GM21825 (cell line): Measurements from ENCODE around the gene MT1B.

ENCODE experiments used
- ATAC-seq: cut with Tn5 transposase; IDR thresholded peaks from one replicate; pipeline ENCODE4 v1.9.1; 2021; ENCODE audit warnings: mild to moderate bottlenecking, moderate library complexity; ENCODE audit not compliant: unreplicated experiment

The MT1B gene

DNA sequence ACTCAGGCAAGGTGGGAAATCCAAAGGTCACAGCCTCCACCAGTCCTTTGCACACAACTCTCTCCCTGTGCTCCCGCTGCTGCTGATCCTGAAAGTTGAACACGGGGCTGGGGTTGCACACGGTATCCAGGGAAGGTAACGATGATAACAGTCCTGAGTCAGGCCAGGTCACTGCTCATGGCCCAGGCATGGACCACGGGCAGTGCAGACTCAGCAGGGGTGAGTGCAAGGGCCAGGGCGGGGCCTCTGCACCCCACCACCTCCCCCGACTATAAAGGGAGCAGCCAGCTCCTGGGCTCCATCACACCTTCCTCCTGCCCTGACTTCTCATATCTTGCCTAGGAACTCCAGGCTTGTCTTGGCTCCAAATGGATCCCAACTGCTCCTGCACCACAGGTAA lies at the start of gene MT1B:
Gene MT1B (plus strand): TSS at position 301 of the 400 bp plus-strand sequence. CDS start 68 bp downstream, at position 369.
- no peak for ATAC-seq

DNA sequence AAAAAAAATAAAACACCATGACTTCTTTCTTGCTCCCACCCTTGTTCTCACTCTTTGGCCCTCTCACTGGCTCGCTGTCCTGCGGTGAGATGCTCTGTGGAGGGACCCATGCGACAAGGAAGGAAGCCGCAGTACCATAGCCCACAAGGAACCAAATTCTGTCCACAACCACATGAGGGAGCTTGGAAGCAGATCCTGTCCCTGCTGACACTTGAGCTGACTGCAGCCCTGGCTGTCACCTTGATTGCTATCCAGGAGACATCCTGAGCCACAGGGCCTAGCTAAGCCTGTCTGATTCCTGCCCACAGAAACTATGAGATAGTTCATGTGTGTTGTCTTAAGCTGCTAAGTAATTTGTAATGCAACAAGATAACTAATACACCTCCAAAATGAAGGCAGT lies 48.1 kb upstream of the MT1B start:
- no peak for ATAC-seq

DNA sequence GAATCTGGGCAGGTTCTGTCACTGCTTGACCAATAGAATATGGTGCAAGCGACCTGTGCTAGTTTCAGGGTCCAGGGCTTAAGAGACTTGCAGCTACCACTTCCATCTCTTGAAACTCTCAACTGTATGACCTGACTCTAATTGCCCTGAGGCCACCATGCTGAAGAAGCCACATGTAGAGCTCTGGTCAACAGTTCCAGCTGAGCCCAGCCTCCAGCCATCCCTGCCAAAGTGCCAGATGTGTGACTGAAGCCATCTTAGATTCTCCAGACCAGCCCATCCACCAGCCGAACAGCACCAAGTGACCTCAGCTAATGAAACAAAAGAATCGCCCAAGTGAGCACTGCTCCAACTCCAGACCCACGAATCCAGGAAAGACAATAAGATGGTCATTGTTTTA lies 46.7 kb upstream of the MT1B start:
- no peak for ATAC-seq

DNA sequence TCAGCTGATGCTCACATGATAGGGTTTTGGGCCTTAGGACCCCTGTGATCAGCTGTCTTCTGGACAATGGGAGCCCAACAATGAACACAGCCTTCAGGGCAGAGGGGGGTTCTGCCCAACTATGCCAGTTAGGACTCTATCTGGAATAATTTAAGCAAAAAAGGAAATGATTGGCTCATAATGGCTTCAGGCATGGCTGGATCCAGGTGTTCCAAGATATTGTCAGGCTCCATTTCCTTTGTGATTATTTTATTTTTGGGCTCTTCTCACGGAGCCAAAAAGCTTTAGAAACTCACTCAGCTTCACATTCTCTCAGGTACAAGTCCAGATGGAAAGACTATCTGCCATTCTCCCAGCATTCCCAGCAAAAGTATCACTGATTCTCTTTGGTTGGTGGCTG lies 46.2 kb upstream of the MT1B start:
- no peak for ATAC-seq

DNA sequence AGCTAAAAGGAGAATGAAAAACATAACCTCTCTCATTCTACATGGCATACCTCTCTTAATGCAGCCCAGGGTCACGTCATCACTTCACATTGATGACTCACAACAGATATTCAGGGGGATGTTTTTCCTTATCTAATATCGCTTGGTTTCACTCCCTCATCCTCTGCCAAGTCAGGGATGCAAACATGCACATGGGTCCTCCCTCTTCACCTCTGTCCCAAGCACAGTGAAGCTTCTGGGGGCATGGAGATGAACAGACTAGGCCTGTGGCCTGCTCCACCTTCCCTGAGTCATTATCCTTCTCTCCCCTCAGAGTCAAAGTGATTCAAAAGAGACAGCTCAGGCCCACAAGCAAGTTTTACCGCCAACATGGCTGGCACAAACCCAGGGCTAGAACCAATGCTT lies 45.6 kb upstream of the MT1B start:
- ATAC-seq = no peak

DNA sequence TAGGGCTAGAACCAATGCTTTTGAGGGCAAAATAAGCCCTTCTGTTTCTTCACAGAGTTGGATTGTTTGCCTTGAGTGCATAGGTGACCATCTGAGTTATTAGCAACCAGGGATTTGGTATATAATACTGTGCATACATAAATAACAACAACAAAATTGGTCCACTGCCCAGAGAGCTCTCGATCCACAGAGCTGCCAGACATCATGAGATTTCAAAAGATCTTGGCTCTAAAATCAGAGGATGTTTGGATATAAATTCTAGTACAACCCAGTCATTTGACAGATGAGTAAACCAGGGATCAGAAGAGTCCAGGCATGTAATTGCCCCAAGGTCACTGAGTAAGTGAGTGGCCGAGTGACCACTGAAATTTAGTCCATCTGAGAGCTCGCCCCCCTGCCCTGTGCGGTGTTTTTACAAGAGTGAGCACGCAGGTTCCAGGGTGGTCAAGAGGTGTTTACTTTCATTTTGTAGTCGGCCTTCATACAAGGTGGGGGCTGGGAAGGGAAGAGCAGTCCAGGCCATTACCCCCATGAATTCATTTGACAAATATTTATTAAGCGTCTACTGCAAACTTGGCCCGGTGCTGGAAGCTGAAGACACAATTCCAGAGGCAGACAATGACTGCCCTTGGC lies 45.1 kb upstream of the MT1B start:
- ATAC-seq = no peak

DNA sequence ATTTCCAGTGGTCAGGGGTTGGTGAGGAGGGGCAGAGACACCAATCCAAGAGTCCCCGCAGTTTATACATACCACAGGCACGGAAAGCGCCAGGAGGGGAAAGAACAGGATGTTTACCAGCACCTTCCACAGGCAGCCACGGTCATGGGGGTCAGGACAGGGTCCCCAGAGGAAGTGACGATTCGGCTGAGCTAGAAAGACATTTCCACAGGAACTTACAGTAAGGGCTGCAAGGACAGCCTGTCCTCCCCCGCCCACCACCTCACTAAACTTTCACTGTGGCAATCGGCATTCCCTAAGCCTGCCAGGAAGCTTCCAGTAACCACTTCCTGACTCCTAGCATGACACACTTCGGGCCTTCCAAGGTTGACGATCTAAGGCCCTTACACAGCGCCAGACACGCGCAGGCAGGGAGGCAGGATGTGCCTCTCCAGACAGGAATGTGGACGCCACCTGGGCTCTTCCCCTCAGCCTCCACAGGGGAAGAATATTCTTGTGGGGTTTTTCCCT lies 44.5 kb upstream of the MT1B start:
- no peak for ATAC-seq

DNA sequence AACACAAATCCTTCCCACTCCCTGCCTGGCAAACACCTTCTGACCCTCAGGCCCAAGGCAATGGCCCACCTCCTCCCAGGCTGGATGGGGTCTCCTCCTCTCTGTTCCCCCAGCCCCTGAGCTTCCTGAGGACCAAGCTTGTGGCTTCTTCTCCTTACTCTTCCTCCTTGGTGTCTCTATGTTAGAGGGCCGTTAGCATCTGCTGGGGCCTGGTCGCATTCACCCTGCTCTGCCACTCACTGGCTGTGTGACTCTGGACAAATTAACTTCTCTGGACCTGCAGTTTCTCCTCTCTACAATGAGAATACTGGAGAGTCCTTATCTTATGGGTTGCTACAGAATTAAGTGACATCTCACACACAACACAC lies 44.0 kb upstream of the MT1B start:
- no peak for ATAC-seq

DNA sequence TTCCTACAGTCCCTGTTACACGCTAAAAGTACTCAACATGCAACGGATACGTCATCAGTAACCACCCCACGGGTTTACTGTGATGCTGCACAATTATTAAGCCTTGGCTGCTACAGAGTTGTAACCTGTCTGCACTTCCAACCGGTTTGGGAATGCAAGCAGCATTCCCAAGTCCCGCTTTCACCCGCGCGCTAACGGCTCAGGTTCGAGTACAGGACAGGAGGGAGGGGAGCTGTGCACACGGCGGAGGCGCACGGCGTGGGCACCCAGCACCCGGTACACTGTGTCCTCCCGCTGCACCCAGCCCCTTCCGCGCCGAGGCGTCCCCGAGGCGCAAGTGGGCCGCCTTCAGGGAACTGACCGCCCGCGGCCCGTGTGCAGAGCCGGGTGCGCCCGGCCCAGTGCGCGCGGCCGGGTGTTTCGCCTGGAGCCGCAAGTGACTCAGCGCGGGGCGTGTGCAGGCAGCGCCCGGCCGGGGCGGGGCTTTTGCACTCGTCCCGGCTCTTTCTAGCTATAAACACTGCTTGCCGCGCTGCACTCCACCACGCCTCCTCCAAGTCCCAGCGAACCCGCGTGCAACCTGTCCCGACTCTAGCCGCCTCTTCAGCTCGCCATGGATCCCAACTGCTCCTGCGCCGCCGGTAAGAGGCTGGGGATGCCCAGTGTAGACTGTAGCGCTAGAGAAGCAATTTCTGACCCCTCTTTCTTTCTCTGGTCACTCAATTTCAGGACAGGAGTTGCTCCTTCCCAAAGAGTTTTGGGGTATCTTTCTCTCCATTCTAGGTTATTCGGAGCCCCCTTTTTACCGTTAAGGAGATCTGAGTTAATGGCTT lies 43.4 kb upstream of the MT1B start, which contains the start of gene MT2A:
Gene MT2A (plus strand): TSS at position 542 of the 833 bp plus-strand sequence. CDS start 72 bp downstream, at position 614.
- peak; percentile 82 for ATAC-seq

DNA sequence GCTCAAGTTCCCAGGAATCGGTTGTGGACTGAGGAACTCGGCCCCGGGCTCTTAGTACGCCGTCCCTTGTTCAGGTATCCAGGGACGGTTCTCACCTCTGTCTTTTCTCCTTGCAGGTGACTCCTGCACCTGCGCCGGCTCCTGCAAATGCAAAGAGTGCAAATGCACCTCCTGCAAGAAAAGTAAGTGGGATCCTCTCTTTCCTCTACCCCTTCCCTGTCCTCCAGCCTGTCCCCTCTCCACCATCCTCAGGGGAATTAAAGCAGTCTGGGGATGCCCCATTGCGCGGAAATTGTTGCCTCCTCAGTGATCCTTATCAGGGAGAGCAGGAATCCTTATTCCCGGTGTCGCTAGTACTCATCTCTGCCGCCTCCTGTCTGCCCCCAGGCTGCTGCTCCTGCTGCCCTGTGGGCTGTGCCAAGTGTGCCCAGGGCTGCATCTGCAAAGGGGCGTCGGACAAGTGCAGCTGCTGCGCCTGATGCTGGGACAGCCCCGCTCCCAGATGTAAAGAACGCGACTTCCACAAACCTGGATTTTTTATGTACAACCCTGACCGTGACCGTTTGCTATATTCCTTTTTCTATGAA lies 42.7 kb upstream of the MT1B start:
- ATAC-seq = no peak

DNA sequence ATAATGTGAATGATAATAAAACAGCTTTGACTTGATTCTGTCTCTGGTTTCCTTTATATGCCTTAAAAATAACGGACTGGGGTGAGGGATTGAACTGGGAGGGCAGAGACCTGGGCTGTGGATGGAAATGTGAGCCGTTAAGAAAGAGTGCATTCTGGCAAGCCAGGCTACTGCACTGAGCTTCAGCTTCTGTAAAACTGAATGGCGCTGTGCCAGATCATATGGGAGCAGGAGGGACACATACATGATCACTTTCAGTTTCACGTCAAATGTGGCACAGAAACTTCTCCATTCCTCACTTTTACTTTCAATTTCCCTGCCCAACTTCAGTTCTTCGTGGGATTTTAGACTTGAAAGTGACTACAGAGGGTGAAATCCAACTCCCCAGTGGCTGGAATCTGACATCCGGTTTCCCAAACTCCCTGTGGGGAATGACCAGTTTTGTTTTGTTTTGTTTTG lies 42.2 kb upstream of the MT1B start:
- no peak for ATAC-seq

DNA sequence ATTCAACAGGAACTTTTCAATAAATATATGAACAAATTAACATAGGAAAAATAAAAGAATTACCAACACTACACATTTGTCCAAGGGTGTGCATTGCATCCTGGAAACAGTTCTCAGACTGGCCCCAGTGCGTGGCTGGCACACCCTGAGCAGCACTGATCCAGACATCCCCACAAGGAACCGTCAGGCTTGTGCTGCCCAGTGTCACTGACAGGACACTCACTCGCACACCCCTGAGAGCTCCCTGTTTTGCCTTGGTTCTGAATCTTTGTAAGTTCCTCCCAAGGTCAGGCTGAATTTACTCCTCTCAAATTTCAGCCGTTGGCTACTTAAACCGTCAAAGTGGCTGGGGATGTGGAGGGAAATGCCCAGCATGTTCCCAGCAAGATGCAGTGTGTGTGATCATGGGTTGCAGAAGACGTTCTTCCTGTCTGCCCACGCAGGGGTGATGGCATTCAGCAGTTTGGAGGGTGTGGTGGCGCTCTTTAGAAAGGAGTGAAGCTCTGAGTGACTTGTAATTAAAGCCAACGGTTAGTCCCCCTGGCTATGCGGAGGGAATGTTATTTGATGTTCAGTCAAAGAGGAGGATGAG lies 41.6 kb upstream of the MT1B start:
- no peak for ATAC-seq

DNA sequence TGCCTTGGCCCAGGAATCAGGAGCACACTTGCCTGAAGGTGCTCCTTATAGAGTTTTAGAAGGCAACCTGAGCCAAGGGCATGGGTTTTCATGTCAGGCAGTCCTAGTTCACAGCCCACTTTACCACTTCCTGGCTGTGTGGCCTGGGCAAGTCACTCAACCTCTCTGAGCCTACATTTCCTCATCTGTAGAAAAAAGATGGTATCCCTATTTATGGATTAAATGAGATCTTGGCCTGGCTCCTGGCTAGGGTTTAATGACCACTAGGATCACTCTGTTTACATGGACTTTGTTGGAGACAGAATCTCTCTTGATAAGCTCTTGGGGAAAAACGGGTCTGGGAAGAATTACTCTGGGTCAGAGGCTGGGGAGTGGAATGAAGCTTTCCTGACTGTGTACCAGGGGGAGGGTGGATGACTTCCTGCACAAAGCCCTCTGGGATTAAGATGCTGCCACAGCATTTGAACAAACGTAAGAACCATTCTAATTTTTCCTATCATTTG lies 41.0 kb upstream of the MT1B start:
- ATAC-seq = no peak

DNA sequence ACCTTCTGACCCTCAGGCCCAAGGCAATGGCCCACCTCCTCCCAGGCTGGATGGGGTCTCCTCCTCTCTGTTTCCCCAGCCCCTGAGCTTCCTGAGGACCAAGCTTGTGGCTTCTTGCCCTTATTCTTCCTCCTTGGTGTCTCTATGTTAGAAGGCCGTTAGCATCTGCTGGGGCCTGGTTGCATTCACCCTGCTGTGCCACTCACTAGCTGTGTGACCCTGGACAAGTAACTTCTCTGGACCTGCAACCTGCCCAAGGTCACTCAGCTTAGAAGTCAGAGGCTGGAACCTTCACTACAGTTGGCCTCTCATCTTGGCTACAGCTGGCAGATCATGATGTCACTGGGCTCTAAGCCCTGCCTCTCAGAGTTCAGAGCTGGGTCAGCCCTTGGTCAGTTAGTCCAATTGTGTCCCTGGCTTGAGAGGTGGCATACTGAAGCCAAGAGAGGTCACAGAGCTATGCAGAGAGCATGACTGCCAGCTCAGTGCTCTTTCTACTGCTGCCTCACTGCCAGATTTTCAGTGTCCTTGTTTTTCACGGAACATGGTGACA lies 40.3 kb upstream of the MT1B start:
- ATAC-seq = no peak

DNA sequence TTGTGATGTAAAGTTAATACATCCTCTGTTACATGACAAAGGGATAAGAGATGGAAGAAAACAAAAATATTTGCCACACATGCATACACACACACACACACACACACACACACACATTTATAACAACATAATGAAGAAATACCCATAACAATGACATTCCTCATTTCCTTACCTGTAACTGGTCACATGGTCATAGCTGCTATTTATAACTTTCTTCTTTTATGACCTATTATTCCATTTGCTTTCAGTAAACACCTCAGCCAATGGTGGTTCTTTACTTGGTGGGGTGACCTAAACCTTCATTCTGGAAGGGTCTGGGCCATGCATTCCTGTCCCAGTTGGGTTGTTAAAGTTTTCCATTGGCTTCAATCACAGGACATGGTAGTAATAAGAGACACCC lies 38.0 kb upstream of the MT1B start:
- ATAC-seq = no peak

DNA sequence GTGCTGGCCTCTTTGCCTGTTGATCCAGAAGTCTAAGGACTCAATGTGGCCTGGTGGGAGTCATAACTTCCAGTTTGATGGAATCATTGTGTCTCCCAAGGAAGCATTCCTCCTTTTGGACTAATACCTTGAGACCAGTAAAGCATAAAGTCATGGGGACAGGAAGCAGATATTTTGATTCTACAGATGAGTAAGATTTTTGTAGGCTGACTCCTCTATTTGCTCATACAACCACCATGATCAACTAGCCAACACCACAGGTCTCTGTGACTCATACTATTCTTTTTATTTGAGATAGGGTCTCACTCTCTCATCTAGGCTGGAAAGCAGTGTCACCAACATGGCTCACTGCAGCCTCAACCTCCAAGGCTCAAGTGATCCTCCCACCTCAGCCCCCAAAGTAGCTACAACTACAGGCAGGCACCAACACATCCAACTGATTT lies 37.1 kb upstream of the MT1B start:
- no peak for ATAC-seq

DNA sequence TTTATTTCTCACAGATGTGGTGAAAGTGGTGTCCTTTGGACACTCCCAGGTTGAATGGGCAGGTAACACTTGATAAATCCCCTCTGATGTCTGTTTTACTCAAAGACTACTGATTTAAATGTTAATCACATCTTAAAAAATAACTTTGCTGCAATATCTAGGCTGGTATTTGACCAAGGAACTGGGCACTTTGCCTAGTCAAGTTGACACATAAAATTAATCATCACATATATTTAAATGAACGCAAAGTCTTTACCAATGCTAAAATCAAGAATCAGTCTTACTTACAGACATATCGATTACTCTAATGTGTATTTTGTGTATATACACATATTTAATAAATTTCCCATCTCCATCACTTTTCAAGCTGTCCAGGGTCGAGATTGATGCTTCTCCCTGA lies 36.3 kb upstream of the MT1B start:
- no peak for ATAC-seq

DNA sequence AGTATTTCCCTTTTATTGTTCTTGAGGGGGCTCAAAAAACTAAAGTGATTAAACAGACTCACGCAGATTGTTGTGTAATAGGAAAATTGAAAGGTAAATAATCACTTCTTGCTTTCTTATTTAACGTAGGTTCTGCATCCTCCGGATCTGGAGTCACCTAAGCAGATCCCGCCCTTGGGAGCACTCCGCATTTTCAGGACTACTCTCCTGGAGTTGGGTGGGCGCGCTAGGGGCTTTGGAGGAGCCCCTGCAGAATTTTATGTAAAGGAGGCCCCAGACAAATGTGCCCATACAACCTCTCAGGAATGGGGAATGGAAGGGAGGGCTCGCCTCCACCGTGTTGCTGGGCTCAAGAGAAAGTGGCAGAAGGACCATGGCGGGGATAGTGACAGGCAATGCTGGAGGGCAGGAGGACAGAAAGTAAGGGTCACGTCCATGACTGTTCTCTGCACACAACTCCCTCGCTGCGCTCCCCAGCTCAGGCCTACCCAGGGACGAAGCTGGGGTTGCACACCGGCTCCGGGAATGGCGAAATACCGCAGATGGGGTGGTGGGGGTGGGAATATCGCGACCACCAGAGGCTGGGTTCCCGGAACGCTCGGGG lies 35.0 kb upstream of the MT1B start:
- ATAC-seq = no peak

DNA sequence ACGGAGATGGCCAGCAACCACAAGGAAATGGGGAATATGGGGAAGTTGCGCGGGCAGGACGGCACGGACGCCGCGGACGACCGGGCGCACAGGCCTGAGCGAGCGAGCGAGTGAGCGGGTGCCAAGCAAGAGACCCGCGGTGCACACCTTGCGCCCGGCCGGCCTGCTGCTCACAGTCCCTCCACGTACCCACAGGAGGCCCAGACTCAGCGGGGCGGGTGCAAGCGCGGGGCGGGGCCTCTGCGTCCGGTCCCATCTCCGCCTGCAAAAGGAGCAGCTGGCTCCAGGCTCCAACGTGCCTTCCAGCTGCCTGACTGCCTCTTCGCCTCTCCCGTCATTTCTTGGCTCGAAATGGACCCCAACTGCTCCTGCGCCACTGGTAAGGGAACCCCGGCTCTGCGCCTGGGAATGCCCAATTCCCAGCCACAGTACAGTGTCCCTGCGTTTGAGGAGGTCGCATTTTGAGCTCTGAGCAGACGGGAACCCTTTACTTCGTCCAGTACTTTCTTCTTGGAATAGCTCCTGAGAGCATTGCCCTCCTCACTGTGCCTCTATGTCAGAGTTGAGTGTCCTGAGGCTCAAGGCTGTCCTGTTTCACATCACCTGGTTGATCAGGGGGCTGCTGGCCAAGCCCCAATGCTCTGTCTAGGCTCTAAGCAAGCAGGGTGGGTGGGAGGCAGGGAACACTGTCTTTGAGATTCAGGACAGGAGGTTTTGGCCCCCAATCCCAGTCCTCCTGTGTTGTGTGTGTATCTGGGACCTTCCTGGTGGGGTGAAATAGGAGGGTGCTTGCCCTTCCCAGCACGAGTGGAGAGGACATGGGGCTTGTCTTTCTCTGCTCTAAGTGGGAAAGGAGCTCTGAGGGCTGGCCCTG lies 34.2 kb upstream of the MT1B start:
- no peak for ATAC-seq
